A549 (cell line): ENCODE measurements around the gene RLN3. TPM values are rescaled to one million over a fixed set of nuclear protein-coding genes. Genes with fewer than 3 reads are reported as not detected.
A peak's percentile ranks its signal among the peaks of the same experiment; 100 is the strongest.

ENCODE experiments used
- ATAC-seq, 2 experiments: fragments of 200-7000 bp in 1 of 2; fragments of >200 bp in 1 of 2; cut with Nextera tagmentation in 1 of 2; cut with Tn5 transposase in 1 of 2; 3 replicates each; pipeline versions ENCODE4 v1.8.0 to v1.9.1; 2018 to 2020; ENCODE audit warnings: mild to moderate bottlenecking in 1 of 2, moderate library complexity in 1 of 2
- CTCF ChIA-PET: fragments of 300-600 bp; sonication (Branson Sonifier 250); formaldehyde crosslinking; extraction: SDS; loops from one replicate; lab custom pipeline; 2021; ENCODE audit warnings: antibody characterized with exemption, inconsistent platforms; lab: Yijun Ruan, JAX
- POLR2A ChIA-PET: fragments of 350-600 bp; formaldehyde crosslinking; extraction: SDS; loops from one replicate; lab custom pipeline; 2021; ENCODE audit warnings: antibody characterized with exemption, inconsistent platforms; lab: Yijun Ruan, JAX
- DNase-seq, 2 experiments: peaks; one replicate each; pipeline versions ENCODE4 v3.0.0 to v3.0.0-alpha.2; 2011 to 2016; ENCODE audit warnings: low read depth in 1 of 2, low spot score in 1 of 2
- FAIRE-seq: peaks from 2 replicates; lab custom pipeline; 2011; peaks lifted over from hg19 to GRCh38; lab: Jason Lieb, UNC
- H3K27ac ChIP-seq, 2 experiments: fragments of >200 bp; sonication (Bioruptor Twin); formaldehyde crosslinking; 3 replicates each; pipeline ENCODE4 v1.5.1; 2016 to 2017
- H3K4me1 ChIP-seq: fragments of >200 bp; sonication (Bioruptor Twin); formaldehyde crosslinking; 3 replicates; pipeline ENCODE4 v1.6.1; 2016
- H3K4me2 ChIP-seq: fragments of >200 bp; sonication (Bioruptor Twin); formaldehyde crosslinking; 3 replicates; pipeline ENCODE4 v1.6.1; 2016
- H3K4me3 ChIP-seq: fragments of >200 bp; sonication (Bioruptor Twin); formaldehyde crosslinking; 3 replicates; pipeline ENCODE4 v1.5.1; 2016
- H3K9me3 ChIP-seq: fragments of >200 bp; sonication (Bioruptor Twin); formaldehyde crosslinking; 3 replicates; pipeline ENCODE4 v1.6.1; 2016
- EHMT2 ChIP-seq: fragments of 200-600 bp; sonication (generic); IDR thresholded peaks from 2 replicates; pipeline ENCODE4 v1.6.1; 2016; ENCODE audit warnings: antibody characterized with exemption, low read depth, mild to moderate bottlenecking, moderate library complexity
- EP300 ChIP-seq, 2 experiments: fragments of >200 bp; sonication (Bioruptor Twin); formaldehyde crosslinking; IDR thresholded peaks; 2 replicates in 1 of 2; 3 replicates in 1 of 2; pipeline ENCODE4 v1.6.1; 2016 to 2017
- FOSB ChIP-seq: fragments of 250-450 bp; sonication (Bioruptor Pico); IDR thresholded peaks from 2 replicates; pipeline ENCODE4 v1.5.0; 2020; ENCODE audit warnings: mild to moderate bottlenecking, moderate library complexity
- JUN ChIP-seq, 2 experiments: fragments of >200 bp; sonication (Bioruptor Twin); formaldehyde crosslinking; IDR thresholded peaks; 2 replicates in 1 of 2; 3 replicates in 1 of 2; pipeline ENCODE4 v1.6.1; 2016 to 2017
- KDM1A ChIP-seq: fragments of 200-600 bp; sonication (generic); IDR thresholded peaks from 2 replicates; pipeline ENCODE4 v1.6.1; 2016; ENCODE audit warnings: low read depth, mild to moderate bottlenecking
- MYC ChIP-seq: IDR thresholded peaks from 2 replicates; pipeline ENCODE4 v1.6.1; 2012; ENCODE audit warnings: mild to moderate bottlenecking, inconsistent platforms, low read length, improper control_type of control experiment, borderline replicate concordance
- RARB ChIP-seq: fragments of 250-450 bp; sonication (Bioruptor Pico); IDR thresholded peaks from 2 replicates; pipeline ENCODE4 v1.8.0; 2021; ENCODE audit warnings: mild to moderate bottlenecking, moderate library complexity
- RNF2 ChIP-seq: fragments of 200-600 bp; sonication (generic); IDR thresholded peaks from 2 replicates; pipeline ENCODE4 v1.6.1; 2016; ENCODE audit warnings: low read depth, mild to moderate bottlenecking, antibody characterized with exemption, moderate library complexity, borderline replicate concordance
- WGBS: methylation state at CpG from one replicate; pipeline ENCODE4 v1.1.6; 2017; ENCODE audit errors: missing lambda C conversion rate; 5-methylcytosine and 5-hydroxymethylcytosine counted together
- polyA plus RNA-seq, 4 experiments: library from polyadenylated mRNA; depleted of rRNA in 3 of 4; stranded (reverse); fragments of >200 nt; fragmentation: RNase III in 1 of 4; extraction: RNeasy Plus Mini Kit Qiagen cat#74134 plus additional on column Dnase treatment in 1 of 4; gene quantifications; 2 replicates in 3 of 4; 3 replicates in 1 of 4; pipeline ENCODE4 v1.2.3, GENCODE V29; 2011 to 2017
- TF ChIP-seq, protein P1 (sequence below): IDR thresholded peaks from 2 replicates; pipeline ENCODE4 v1.6.1; 2012
- TF ChIP-seq, protein P2 (sequence below): IDR thresholded peaks from 2 replicates; pipeline ENCODE4 v1.6.1; 2012; ENCODE audit warnings: low read depth, borderline replicate concordance
- TF ChIP-seq, protein P3 (sequence below): fragments of >200 bp; sonication (Bioruptor Twin); formaldehyde crosslinking; IDR thresholded peaks from 3 replicates; pipeline ENCODE4 v1.5.1; 2016
- TF ChIP-seq, protein P4 (sequence below): fragments of 200-600 bp; sonication (generic); IDR thresholded peaks from 2 replicates; pipeline ENCODE4 v1.6.1; 2016; ENCODE audit warnings: antibody characterized with exemption, mild to moderate bottlenecking, moderate library complexity
- TF ChIP-seq, protein P5 (sequence below): fragments of 250-450 bp; sonication (Bioruptor Pico); IDR thresholded peaks from 2 replicates; pipeline ENCODE4 v1.5.0; 2021; ENCODE audit warnings: mild to moderate bottlenecking, moderate library complexity, borderline replicate concordance
- TF ChIP-seq, protein P6 (sequence below): IDR thresholded peaks from 2 replicates; pipeline ENCODE4 v1.6.1; 2012

Gene RLN3
- polyA plus RNA-seq, 2 of the 4 experiments (the other 2 are of a cell fraction) = not detected

DNA sequence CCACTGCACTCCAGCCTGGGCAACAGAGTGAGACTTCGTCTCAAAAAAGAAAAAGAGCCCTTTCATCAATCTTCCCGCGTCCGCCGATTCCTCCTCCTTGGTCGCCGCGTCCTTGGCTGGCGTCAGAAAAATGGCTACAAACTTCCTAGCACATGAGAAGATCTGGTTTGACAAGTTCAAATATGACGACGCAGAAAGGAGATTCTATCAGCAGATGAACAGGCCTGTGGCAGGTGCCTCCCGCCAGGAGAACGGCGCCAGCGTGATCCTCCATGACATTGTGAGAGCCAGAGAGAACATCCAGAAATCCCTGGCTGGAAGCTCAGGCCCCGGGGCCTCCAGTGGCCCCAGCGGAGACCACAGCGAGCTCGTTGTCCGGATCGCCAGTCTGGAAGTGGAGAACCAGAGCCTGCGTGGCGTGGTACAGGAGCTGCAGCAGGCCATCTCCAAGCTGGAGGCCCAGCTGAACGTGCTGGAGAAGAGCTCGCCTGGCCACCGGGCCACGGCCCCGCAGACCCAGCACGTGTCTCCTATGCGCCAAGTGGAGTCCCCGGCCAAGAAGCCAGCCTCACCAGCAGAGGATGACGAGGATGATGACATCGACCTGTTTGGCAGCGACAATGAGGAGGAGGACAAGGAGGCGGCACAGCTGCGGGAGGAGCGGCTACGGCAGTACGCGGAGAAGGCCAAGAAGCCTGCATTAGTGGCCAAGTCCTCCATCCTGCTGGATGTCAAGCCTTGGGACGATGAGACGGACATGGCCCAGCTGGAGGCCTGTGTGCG is 42.5 kb downstream of the RLN3 start:
- WGBS = 96% methylated on average over 42 of the region's 43 CpGs
- DNase-seq = no peak
- ChIA-PET CTCF (interaction anchor here (0.8 to 5.6 kb wide), 12 partner anchors 11 to 208 kb away, joined by 3 to 93 read pairs (median 6); partner anchors contain the start of genes ASF1B, C19orf67, IL27RA and PALM3), POLR2A (interaction anchor here (0.7 kb wide), 1 partner anchor 29 kb away, joined by 3 read pairs; no protein-coding TSS in a partner anchor)
- TF ChIP-seq, protein P1, sequence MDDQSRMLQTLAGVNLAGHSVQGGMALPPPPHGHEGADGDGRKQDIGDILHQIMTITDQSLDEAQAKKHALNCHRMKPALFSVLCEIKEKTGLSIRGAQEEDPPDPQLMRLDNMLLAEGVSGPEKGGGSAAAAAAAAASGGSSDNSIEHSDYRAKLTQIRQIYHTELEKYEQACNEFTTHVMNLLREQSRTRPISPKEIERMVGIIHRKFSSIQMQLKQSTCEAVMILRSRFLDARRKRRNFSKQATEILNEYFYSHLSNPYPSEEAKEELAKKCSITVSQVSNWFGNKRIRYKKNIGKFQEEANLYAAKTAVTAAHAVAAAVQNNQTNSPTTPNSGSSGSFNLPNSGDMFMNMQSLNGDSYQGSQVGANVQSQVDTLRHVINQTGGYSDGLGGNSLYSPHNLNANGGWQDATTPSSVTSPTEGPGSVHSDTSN = no peak
- TF ChIP-seq EP300 (IDR thresholded peaks at IDR 0.05) (no peak), MYC (no peak), FOSB (CRISPR knock-in tag) (no peak)
- TF ChIP-seq, protein P2, sequence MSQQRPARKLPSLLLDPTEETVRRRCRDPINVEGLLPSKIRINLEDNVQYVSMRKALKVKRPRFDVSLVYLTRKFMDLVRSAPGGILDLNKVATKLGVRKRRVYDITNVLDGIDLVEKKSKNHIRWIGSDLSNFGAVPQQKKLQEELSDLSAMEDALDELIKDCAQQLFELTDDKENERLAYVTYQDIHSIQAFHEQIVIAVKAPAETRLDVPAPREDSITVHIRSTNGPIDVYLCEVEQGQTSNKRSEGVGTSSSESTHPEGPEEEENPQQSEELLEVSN = no peak
- Histone ChIP-seq H3K27ac (no peak overlapping the region), H3K4me2 (no peak overlapping the region), H3K9me3 (no peaks in the 10 kb centered on the region), H3K4me1 (peaks cover 3% of the 10 kb centered on the region; the same call in 1 of the 3 replicates), H3K4me3 (no peak overlapping the region)
- no peak for FAIRE-seq
- ATAC-seq = no peak

DNA sequence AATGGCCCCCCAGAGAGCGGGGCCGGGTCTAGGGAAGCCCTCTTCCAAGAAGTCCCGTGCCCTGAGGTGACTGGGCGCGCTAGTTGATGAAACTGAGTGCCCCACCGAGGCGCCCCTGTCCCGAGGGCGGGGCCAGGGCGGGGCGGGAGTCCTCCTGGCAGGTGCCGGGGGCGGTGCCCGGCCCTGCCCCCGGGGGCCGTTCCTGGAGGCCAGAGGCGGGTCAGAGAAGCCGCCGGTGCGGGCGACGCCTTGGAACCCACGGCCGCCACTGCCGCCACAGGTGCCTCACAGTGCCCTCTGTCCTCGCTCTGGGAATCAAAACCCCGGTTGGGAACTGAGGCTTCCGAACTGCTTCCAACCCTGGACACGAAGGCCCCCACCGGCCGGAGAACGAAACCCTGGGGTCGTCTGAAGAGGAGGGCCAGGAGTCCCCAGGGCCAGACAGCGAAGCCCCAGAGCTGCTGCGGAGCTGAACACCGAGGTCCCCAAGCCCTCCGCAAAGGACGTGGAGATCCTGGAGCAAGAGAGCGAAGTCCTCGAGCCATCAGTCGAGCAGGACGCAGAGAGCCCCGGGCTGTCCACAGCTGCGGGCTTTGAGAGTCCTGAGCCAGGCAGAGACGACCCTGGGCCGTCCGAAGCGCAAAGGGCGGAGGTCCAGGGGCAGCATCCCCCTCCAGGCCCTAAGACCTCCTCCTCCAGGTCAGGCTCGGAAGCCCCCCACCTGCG is 44.8 kb downstream of the RLN3 start, which contains the start of gene MISP3:
TSS of gene MISP3 (plus strand) at position 252 of the 726 bp plus-strand sequence. CDS start 524 bp downstream, outside the sequence.
- H3K27ac ChIP-seq = peak within 1 kb of the TSS; percentile 94 to 99
- CTCF ChIA-PET = interaction anchor here (0.5 to 5.6 kb wide), 36 partner anchors 10 to 313 kb away, joined by 3 to 93 read pairs (median 4); partner anchors contain the start of genes C19orf67, IL27RA, NANOS3 and PALM3
- no CpG with 5 or more reads among the region's 51 CpGs for WGBS
- DNase-seq (peak in 1 of 2 experiments; percentile 49), ATAC-seq (peak; percentile 48 to 53), FAIRE-seq (no peak)
- POLR2A ChIA-PET = interaction anchor here (0.7 to 1.2 kb wide), 7 partner anchors 14 to 190 kb away, joined by 3 to 5 read pairs (median 3); partner anchors contain the start of genes ASF1B, IL27RA and RFX1
- H3K4me3 ChIP-seq = peak within 1 kb of the TSS; percentile 83
- H3K4me1 ChIP-seq = peaks cover 4% of the 10 kb centered on the region; the same call in 1 of the 3 replicates
- peak within 1 kb of the TSS; percentile 99 for H3K4me2 ChIP-seq
- no peaks in the 10 kb centered on the region for H3K9me3 ChIP-seq
- TF ChIP-seq, protein P3, sequence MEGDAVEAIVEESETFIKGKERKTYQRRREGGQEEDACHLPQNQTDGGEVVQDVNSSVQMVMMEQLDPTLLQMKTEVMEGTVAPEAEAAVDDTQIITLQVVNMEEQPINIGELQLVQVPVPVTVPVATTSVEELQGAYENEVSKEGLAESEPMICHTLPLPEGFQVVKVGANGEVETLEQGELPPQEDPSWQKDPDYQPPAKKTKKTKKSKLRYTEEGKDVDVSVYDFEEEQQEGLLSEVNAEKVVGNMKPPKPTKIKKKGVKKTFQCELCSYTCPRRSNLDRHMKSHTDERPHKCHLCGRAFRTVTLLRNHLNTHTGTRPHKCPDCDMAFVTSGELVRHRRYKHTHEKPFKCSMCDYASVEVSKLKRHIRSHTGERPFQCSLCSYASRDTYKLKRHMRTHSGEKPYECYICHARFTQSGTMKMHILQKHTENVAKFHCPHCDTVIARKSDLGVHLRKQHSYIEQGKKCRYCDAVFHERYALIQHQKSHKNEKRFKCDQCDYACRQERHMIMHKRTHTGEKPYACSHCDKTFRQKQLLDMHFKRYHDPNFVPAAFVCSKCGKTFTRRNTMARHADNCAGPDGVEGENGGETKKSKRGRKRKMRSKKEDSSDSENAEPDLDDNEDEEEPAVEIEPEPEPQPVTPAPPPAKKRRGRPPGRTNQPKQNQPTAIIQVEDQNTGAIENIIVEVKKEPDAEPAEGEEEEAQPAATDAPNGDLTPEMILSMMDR = no peak
- TF ChIP-seq RNF2 = peak; percentile 74; the same call in 1 of the 2 replicates

DNA sequence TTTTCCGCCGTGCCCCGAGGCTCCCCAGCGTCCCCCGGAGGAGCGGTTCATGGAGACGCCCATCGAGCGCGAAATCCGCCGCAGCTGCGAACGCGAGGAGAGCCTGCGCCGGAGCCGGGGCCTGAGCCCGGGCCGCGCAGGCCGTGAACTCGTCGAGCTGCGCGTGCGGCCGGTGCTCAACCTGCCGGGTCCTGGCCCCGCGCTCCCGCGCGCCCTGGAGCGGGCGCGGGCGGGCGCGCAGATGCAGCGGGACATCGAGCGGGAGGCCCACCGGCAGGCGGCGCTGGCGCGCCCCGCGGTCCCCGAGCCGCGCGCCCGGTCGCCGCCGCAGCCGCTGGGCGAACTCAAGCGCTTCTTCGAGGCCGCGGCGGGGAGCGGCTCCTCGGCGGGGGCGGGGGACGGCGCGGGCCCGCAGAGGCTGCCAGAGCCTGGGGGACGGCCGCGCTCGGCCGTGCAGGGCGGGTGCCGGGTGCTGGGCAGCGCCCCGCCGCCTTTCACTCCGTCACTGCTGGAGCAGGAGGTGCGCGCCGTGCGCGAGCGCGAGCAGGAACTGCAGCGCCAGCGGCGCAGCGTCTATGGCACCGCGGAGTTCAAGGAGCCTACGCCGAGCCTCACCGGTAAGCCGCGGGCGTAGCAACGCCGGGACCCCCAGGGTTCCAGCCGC is 45.4 kb downstream of the RLN3 start:
- DNase-seq (peak in 1 of 2 experiments; percentile 78), FAIRE-seq (no peak), ATAC-seq (peak; percentile 60 to 72)
- POLR2A ChIA-PET = interaction anchor here (0.7 to 1.2 kb wide), 2 partner anchors 42 to 193 kb away, joined by 3 to 4 read pairs; partner anchors contain the start of gene IL27RA
- CTCF ChIA-PET = interaction anchor here (0.5 to 5.6 kb wide), 30 partner anchors 10 to 283 kb away, joined by 3 to 93 read pairs (median 4); partner anchors contain the start of genes C19orf67, IL27RA, NANOS3 and PALM3
- peak overlapping the region; percentile 94 to 99 for H3K27ac ChIP-seq
- H3K4me1 ChIP-seq = peaks cover 4% of the 10 kb centered on the region; the same call in 1 of the 3 replicates
- WGBS = no CpG with 5 or more reads among the region's 106 CpGs
- H3K4me2 ChIP-seq = peak overlapping the region; percentile 99
- H3K9me3 ChIP-seq = no peaks in the 10 kb centered on the region
- H3K4me3 ChIP-seq = peak overlapping the region; percentile 83
- TF ChIP-seq, protein P4, sequence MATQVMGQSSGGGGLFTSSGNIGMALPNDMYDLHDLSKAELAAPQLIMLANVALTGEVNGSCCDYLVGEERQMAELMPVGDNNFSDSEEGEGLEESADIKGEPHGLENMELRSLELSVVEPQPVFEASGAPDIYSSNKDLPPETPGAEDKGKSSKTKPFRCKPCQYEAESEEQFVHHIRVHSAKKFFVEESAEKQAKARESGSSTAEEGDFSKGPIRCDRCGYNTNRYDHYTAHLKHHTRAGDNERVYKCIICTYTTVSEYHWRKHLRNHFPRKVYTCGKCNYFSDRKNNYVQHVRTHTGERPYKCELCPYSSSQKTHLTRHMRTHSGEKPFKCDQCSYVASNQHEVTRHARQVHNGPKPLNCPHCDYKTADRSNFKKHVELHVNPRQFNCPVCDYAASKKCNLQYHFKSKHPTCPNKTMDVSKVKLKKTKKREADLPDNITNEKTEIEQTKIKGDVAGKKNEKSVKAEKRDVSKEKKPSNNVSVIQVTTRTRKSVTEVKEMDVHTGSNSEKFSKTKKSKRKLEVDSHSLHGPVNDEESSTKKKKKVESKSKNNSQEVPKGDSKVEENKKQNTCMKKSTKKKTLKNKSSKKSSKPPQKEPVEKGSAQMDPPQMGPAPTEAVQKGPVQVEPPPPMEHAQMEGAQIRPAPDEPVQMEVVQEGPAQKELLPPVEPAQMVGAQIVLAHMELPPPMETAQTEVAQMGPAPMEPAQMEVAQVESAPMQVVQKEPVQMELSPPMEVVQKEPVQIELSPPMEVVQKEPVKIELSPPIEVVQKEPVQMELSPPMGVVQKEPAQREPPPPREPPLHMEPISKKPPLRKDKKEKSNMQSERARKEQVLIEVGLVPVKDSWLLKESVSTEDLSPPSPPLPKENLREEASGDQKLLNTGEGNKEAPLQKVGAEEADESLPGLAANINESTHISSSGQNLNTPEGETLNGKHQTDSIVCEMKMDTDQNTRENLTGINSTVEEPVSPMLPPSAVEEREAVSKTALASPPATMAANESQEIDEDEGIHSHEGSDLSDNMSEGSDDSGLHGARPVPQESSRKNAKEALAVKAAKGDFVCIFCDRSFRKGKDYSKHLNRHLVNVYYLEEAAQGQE = no peak
- peak in 1 of 2 experiments; percentile 43; a peak in 1 of 5 replicates for TF ChIP-seq JUN (IDR thresholded peaks at IDR 0.05)
- TF ChIP-seq RARB (CRISPR knock-in tag) = no peak
- TF ChIP-seq EHMT2 = no peak
- TF ChIP-seq KDM1A = no peak
- TF ChIP-seq, protein P5, sequence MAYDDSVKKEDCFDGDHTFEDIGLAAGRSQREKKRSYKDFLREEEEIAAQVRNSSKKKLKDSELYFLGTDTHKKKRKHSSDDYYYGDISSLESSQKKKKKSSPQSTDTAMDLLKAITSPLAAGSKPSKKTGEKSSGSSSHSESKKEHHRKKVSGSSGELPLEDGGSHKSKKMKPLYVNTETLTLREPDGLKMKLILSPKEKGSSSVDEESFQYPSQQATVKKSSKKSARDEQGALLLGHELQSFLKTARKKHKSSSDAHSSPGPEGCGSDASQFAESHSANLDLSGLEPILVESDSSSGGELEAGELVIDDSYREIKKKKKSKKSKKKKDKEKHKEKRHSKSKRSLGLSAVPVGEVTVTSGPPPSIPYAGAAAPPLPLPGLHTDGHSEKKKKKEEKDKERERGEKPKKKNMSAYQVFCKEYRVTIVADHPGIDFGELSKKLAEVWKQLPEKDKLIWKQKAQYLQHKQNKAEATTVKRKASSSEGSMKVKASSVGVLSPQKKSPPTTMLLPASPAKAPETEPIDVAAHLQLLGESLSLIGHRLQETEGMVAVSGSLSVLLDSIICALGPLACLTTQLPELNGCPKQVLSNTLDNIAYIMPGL (CRISPR knock-in tag) = no peak
- TF ChIP-seq, protein P6, sequence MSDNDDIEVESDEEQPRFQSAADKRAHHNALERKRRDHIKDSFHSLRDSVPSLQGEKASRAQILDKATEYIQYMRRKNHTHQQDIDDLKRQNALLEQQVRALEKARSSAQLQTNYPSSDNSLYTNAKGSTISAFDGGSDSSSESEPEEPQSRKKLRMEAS = peak; percentile 47; the same call in 1 of the 2 replicates
- TF ChIP-seq, protein P2 = 0 out of 2 replicates have a peak, but pooled peaks have one; percentile 32
